K562 (cell line): ENCODE measurements around the gene ITSN2. TPM values are rescaled to one million over a fixed set of nuclear protein-coding genes. Genes with fewer than 3 reads are reported as not detected.

ENCODE experiments used
- ATAC-seq: fragments of 200-7000 bp; cut with Tn5 transposase; 3 replicates; pipeline ENCODE4 v1.9.1; 2020; ENCODE audit warnings: moderate library complexity
- BruUV-seq: library from RNA; stranded (reverse); fragments of 400-500 nt; replicated peaks from 2 replicates; lab custom pipeline; 2021; lab: Mats Ljungman, UMichigan
- CTCF ChIA-PET: fragments of 300-600 bp; formaldehyde crosslinking; extraction: SDS; loops from one replicate; lab custom pipeline; 2021; ENCODE audit warnings: low intra/inter-chr PET ratio; lab: Yijun Ruan, JAX
- POLR2A ChIA-PET: fragments of 300-600, 350-650 bp; sonication (Branson Sonifier 250); formaldehyde crosslinking; extraction: SDS; loops from one replicate; lab custom pipeline; 2021; ENCODE audit warnings: antibody characterized with exemption, inconsistent platforms; lab: Yijun Ruan, JAX
- DNase-seq, 4 experiments: peaks; one replicate each; pipeline versions ENCODE4 v3.0.0 to v3.0.0-alpha.2; 2011 to 2018; ENCODE audit warnings: low spot score in 3 of 4, mixed read lengths in 3 of 4; ENCODE audit errors: extremely low read depth in 1 of 4
- FAIRE-seq: peaks from 2 replicates; lab custom pipeline; 2011; peaks lifted over from hg19 to GRCh38; lab: Jason Lieb, UNC
- H2AFZ ChIP-seq: 2 replicates; pipeline ENCODE4 v1.6.0; 2011; ENCODE audit warnings: low read depth, low read length, control low read depth, inconsistent platforms
- H3K27ac ChIP-seq: fragments of 200-600 bp; 3 replicates; pipeline ENCODE4 v1.8.0; 2011; ENCODE audit warnings: low read depth, mild to moderate bottlenecking, control low read depth, inconsistent platforms, low read length, moderate library complexity, mixed read lengths; ENCODE audit errors: extremely low read depth
- H3K27me3 ChIP-seq, 2 experiments: fragments of 300-600 bp in 1 of 2; 2 replicates in 1 of 2; 3 replicates in 1 of 2; pipeline versions ENCODE4 v1.6.0 to v1.8.0; 2011; ENCODE audit warnings: inconsistent platforms in 2 of 2, low read length in 2 of 2, mild to moderate bottlenecking in 1 of 2, mixed read lengths in 1 of 2, moderate library complexity in 1 of 2; ENCODE audit not compliant: control insufficient read depth in 2 of 2, insufficient read depth in 2 of 2
- H3K36me3 ChIP-seq: fragments of 300-600 bp; 3 replicates; pipeline ENCODE4 v1.8.0; 2011; ENCODE audit warnings: mild to moderate bottlenecking, low read length, inconsistent platforms; ENCODE audit not compliant: control insufficient read depth, insufficient read depth
- H3K4me1 ChIP-seq, 2 experiments: fragments of 200-600 bp in 1 of 2; replicated peaks in 1 of 2; 2 replicates in 1 of 2; 3 replicates in 1 of 2; pipeline versions ENCODE4 v1.5.1 to v1.8.0; 2011; ENCODE audit warnings: inconsistent platforms in 2 of 2, low read length in 2 of 2, mild to moderate bottlenecking in 1 of 2, mixed read lengths in 1 of 2, moderate library complexity in 1 of 2; ENCODE audit not compliant: control insufficient read depth in 2 of 2, insufficient read depth in 2 of 2
- H3K4me2 ChIP-seq: 2 replicates; pipeline ENCODE4 v1.6.1; 2011; ENCODE audit warnings: low read length, control low read depth, inconsistent platforms, mixed read lengths; ENCODE audit not compliant: insufficient read depth
- H3K4me3 ChIP-seq: fragments of 200-600 bp; sonication (generic), shearing (Covaris generic); 2 replicates; pipeline ENCODE4 v1.5.1; 2016; ENCODE audit warnings: control low read depth, inconsistent platforms
- H3K79me2 ChIP-seq: fragments of 200-600 bp; 3 replicates; pipeline ENCODE4 v1.8.0; 2011; ENCODE audit warnings: low read length, inconsistent platforms; ENCODE audit not compliant: control insufficient read depth, insufficient read depth
- H3K9ac ChIP-seq, 2 experiments: 2 replicates each; pipeline versions ENCODE4 v1.6.0 to v1.6.1; 2011; ENCODE audit warnings: low read depth in 2 of 2, low read length in 2 of 2, control low read depth in 1 of 2, inconsistent platforms in 1 of 2, mild to moderate bottlenecking in 1 of 2, mixed read lengths in 1 of 2; ENCODE audit not compliant: insufficient read depth in 1 of 2
- H3K9me1 ChIP-seq: one replicate; pipeline ENCODE4 v1.6.0; 2011; ENCODE audit warnings: inconsistent platforms, mild to moderate bottlenecking, low read length, moderate library complexity; ENCODE audit not compliant: control insufficient read depth, insufficient read depth
- H3K9me3 ChIP-seq: replicated peaks from 2 replicates; pipeline ENCODE4 v1.5.1; 2011; ENCODE audit warnings: low read depth, low read length, inconsistent platforms; ENCODE audit not compliant: control insufficient read depth, insufficient read depth
- H4K20me1 ChIP-seq: replicated peaks from 2 replicates; pipeline ENCODE4 v1.6.1; 2011; ENCODE audit warnings: low read length, inconsistent platforms, mixed read lengths; ENCODE audit not compliant: control insufficient read depth, insufficient read depth
- GTF2F1 ChIP-seq: IDR thresholded peaks from 2 replicates; pipeline ENCODE4 v1.6.1; 2011; ENCODE audit warnings: low read depth, low read length, improper control_type of control experiment
- IRF1 ChIP-seq: sonication (generic); formaldehyde crosslinking; IDR thresholded peaks from 2 replicates; pipeline ENCODE4 v1.8.0; 2022; ENCODE audit warnings: missing genetic modification reagents, mild to moderate bottlenecking, borderline replicate concordance
- U2AF1 ChIP-seq: fragments of 200-400 bp; formaldehyde crosslinking; optimal IDR thresholded peaks from 2 replicates; pipeline ENCODE3; 2017; ENCODE audit warnings: mild to moderate bottlenecking, low read depth, low read length, moderate library complexity
- WHSC1 ChIP-seq: IDR thresholded peaks from one replicate; pipeline ENCODE4 v1.6.1; 2012; ENCODE audit warnings: low read length, control low read depth, inconsistent platforms
- XRCC3 ChIP-seq: fragments of 450-650 bp; IDR thresholded peaks from 2 replicates; pipeline ENCODE4 v1.6.1; 2017; ENCODE audit warnings: mild to moderate bottlenecking, moderate library complexity
- ZNF347 ChIP-seq: fragments of 450-650 bp; formaldehyde crosslinking; IDR thresholded peaks from 2 replicates; pipeline ENCODE4 v1.4.0; 2020; ENCODE audit warnings: low read depth, mild to moderate bottlenecking, moderate library complexity
- ZNF592 ChIP-seq: fragments of 450-650 bp; IDR thresholded peaks from 2 replicates; pipeline ENCODE4 v1.6.1; 2017; ENCODE audit warnings: antibody characterized with exemption, mild to moderate bottlenecking
- ZNF707 ChIP-seq: fragments of 250-450 bp; sonication (Bioruptor Pico); conservative IDR thresholded peaks from 2 replicates; pipeline ENCODE4 v1.8.0; 2022; ENCODE audit warnings: inconsistent platforms, mild to moderate bottlenecking, moderate library complexity
- WGBS: fragments of 100-300 bp; shearing (Covaris generic); methylation state at CpG from one replicate; pipeline ENCODE4 v1.1.6; 2016; ENCODE audit warnings: low coverage, mixed read lengths; ENCODE audit not compliant: insufficient coverage; ENCODE audit errors: missing lambda C conversion rate; 5-methylcytosine and 5-hydroxymethylcytosine counted together
- in situ Hi-C: fragments of 300-500 bp; cut with MboI; formaldehyde crosslinking; loops from 4 replicates; pipeline ENCODE4 v1.15.0; 2018; ENCODE audit warnings: inconsistent platforms, mixed read lengths
- intact Hi-C: fragments of 100-400 bp; cut with micrococcal nuclease; formaldehyde crosslinking; loops from 2 replicates; pipeline ENCODE4 v1.14.2; 2022
- polyA plus RNA-seq, 8 experiments: library from polyadenylated mRNA; depleted of rRNA in 4 of 8; stranded (reverse) in 5 of 8; unstranded in 3 of 8; fragments of >200 nt; fragmentation: Nextera tagmentation in 2 of 8; fragmentation: Illumina TruSeq in 1 of 8; extraction: Ambion mirVana in 2 of 8; extraction: Trizol in 1 of 8; gene quantifications; 2 replicates each; pipeline versions ENCODE4 v1.2.1 to v1.2.3, GENCODE V29; 2011 to 2014; ENCODE audit warnings: inconsistent platforms in 1 of 8, missing spikeins in 1 of 8
- total RNA-seq, 7 experiments: library from RNA; depleted of rRNA in 6 of 7; stranded (reverse); fragments of >200 nt in 6 of 7; fragmentation: Illumina TruSeq in 2 of 7; extraction: Trizol in 2 of 7; gene quantifications; 2 replicates each; pipeline versions ENCODE4 v1.2.1 to v1.2.3, GENCODE V29; 2011 to 2021; ENCODE audit warnings: low replicate concordance in 1 of 7

Gene ITSN2
- total and polyA plus RNA-seq, 9 of the 15 experiments (the other 6 are each of a cell fraction or from before 2014, with no cell fraction given): 6.6 to 19.9 (median 15.2) TPM

- no peaks in the 10 kb centered on the region for H3K9me3 ChIP-seq
- H3K4me3 ChIP-seq: no peak overlapping the region
- no TSS peak for BruUV-seq
- no peaks in the 10 kb centered on the region for H3K36me3 ChIP-seq
- in situ Hi-C loops: no loop called here
- WGBS: 36% methylated on average over 3 of the region's 3 CpGs
- no peak overlapping the region for H3K9ac ChIP-seq
- DNase-seq (no peak), FAIRE-seq (no peak)
- POLR2A ChIA-PET: no interaction called here
- H3K4me2 ChIP-seq: no peak overlapping the region; the same call in 1 of the 2 replicates
- H3K9me1 ChIP-seq: no peaks in the 10 kb centered on the region
- H3K79me2 ChIP-seq: peaks cover 26% of the 10 kb centered on the region
- no peaks in the 10 kb centered on the region for H4K20me1 ChIP-seq
- no peak for TF ChIP-seq ZNF347 (CRISPR knock-in tag)
- no peak for TF ChIP-seq ZNF592
- TF ChIP-seq ZNF707 (CRISPR knock-in tag): no peak
- no peak for TF ChIP-seq IRF1
- TF ChIP-seq U2AF1: no peak
- no peak for TF ChIP-seq WHSC1
- TF ChIP-seq GTF2F1: no peak
- no peak for TF ChIP-seq XRCC3
- TF ChIP-seq, all 486 proteins: peak for 0
- Histone ChIP-seq H2AFZ (no peak overlapping the region), H3K27me3 (no peaks in the 10 kb centered on the region), H3K27ac (no peak overlapping the region), H3K4me1 (peaks cover 10 to 12% of the 10 kb centered on the region in 2 experiments)
- intact Hi-C loops: no loop called here
- ATAC-seq: 0 out of 3 replicates have a peak, but pooled peaks have one; percentile 31
- CTCF ChIA-PET: no interaction called here
Observed at GRCh38 chr2:24351627-24351938, 8.8 kb downstream of the ITSN2 start.
